Hematopoietic multipotent progenitor cell treated with erythropoietin and hydrocortisone succinate and interleukin-3 and kit ligand, for 15 days (in vitro differentiated cells): Measurements from ENCODE around the gene CELF2.

Experiments used
- DNase-seq: peaks from one replicate; pipeline ENCODE4 v3.0.0-alpha.2; 2015; ENCODE audit warnings: low spot score

The CELF2 gene

GRCh38 chr10:11004144-11005077, 13.3 kb upstream of the CELF2 start:
- DNase-seq = no peak

GRCh38 chr10:11005725-11006427, 11.8 kb upstream of the CELF2 start:
- DNase-seq = no peak

GRCh38 chr10:11006428-11006825, 11.2 kb upstream of the CELF2 start:
- no peak for DNase-seq

DNA sequence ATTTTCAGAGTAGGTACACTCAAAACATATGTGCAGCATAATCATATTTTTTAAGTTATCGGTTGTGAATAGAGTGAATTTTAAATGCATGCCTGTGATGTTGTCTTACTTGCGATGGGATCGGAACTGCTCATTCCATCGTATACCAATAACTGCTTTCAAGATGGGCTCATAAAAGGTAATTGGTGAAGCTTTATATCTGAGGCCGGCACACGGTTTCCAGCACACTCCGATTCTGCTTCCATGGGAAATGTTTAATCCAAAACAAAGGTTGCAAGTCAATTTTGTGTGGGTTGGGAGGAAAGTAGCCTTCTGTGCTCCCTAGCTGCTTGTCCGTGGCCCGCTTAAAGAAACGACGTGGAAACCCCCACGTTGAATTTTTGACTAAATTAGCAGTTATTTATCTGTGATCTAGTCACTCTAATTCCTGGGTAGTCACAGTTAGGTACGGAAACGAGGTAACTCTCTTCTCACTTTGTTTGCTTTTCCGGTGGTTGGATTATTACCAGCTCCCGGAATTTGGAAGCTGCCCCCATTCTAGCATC, 10.1 kb upstream of the CELF2 start:
- no peak for DNase-seq

DNA sequence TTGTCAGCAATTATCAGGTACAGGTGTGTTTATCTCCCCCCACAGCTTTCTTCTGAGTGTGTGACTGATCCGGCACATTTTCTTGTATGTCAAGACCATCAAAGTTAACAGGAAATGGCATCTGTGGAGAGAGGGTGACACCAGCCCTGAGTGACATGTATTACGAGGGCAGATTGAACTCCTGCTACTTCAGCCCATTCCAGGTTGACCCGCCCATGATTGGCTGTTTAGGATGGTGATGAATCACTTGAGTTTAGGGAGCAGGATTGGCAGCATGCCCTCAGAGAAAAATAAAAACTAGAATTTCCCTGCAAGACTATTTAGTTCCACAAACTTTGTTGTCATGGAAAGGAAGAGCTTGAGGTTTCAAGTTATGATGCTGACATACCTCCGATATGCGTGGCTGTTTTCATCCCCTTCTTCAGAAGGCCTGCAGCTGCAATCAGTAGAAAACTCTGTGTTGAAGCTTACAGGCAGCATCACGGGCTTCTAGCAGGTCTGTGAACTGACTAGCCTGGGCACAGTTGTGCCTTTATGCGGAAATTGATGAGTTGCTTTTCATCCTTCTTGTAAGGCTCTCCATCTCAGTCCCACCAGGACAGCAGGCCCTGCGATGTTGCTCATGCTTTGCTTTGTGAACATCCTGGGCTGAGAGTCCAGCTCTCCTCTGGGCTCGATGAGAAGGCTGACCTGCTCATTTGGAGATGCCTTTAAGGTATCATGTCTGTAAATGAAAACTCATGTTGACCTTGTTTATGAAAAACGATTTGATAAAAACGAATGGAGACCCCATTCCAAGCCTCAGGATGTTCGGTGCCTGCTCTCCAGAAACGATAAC, 8.0 kb upstream of the CELF2 start:
- no peak for DNase-seq

GRCh38 chr10:11010582-11010981, 7.1 kb upstream of the CELF2 start:
- DNase-seq = no peak

DNA sequence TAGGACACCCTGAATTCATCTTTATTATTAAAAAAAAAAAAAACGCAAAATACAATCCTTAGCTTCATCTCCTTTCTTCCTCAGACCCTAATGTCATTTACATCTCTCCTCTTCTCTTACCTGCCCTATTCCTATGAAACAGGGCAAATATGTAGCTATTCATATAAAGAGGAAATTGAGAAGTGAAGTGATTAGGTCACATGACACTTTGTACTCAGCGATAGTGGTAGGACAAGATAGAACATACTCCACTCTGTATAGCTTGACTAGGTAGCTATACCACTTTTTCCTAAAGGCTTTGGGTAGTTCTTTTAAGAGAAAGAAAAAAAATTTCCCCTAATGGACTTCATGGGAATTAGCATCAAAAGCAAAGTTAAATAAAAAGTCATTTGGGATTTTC, 6.2 kb upstream of the CELF2 start:
- no peak for DNase-seq

DNA sequence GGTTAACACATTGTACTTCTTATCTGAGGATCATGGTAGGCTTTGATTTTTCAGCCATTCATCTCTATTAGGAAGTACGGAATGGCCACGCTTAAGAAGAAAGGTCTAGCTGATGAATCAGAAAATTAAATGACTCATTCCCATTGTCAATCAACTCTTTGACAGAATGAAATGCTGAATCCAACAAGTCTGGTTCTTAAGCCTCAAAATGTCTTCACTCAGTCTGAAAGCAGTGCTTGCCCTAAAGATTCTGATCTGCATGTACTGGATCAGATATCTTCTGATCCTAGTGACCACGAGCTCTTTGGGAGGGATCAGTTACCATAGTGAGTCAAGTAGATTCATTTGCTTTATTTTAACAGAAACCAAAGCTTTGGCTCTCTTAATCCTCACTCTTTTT, 5.7 kb upstream of the CELF2 start:
- DNase-seq = no peak

DNA sequence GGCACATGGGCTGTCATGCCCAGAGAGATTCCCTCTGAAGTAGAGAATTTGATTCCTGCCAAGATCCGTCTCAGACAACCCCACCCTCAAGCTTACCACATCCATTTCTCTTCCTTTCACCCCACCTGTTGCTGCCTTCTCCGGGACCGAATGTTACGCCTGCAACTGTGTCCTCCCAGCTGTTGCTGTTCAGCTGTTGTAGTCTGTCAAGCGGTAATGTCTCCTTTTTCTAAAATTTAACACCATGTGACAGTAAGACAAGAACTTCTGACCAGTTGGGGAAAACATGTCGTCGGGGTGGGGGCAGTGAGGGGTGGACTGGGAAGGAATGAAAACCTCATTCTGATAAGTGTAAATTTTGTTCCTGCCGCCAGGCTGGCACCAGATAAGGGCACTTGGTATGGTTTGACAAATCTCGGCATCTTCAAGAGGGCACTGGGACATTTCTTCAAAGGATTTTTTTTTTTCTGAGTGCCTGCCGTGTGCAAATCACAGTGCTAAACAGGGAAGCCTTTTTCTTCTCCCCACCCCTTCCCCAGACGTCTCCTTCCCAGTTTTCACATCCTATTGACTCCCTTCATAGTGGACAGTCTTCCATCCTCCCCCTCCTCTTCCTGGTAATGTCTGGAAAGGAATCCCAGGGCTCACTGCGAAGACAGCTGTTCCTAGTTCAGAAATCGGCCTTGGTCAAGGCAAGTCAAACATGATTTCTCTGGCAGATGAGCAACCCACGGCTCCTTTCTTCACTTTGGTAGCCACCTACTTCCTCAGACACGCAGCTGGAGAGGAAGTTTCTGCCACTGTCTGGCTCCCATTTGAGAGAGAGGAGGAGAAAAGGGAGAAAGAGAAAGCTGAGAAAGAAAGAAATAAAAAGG, 5.0 kb upstream of the CELF2 start:
- DNase-seq = no peak

- no peak for DNase-seq
These were observed 3.8 kb upstream of the CELF2 start for GRCh38 chr10:11013836-11014235.

- DNase-seq = no peak
These were observed 2.8 kb upstream of the CELF2 start for GRCh38 chr10:11014671-11015445.

- DNase-seq = no peak
These were observed 2.2 kb upstream of the CELF2 start for GRCh38 chr10:11015446-11015934.

DNA sequence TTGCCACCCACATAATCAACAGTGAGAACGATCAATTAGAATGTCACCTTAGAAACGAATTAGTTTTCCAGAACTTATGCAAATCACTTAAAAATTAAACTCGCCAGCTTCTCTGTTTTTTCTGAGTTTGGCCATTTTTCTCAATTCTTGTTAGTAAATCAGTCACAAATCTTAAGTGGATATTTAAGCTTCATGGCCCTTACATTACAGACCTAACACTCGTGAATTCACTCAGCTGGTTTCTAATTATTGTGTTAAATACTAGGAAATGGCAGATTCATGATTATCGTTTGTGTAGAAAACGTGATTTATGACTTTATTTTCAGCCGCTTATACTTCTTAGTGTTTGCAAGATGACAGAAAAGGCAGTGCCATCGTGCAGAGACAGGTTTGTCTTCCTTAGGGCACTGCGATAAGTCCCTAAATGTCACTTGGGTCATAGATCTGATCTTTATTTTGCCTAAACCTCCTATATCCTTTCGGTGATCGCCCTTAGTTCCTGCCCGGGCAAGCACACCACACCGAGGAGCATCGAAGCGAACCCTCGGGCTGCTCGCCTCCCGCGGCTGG, 587 bp upstream of the CELF2 start:
- no peak for DNase-seq

DNA sequence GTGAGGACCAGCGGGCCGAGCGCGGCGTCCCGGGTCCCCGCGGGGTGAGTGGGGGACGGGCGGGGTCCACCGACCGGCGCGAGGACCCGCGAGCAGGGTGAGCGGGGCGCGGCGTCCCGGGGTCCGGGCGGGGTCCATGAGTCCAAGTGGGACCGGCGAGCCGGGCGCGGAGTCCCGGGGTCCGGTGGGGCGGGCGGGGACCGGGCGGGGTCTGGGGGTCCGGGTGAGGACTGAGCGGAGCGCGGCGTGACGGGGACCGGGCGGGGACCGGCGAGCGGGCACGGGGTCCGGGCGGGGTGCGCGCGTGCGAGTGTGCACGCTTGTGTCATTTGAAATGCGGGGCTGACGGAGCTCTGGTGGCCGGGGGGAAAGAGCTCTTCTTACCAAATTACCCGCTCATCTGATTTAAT, 765 bp downstream of the CELF2 start:
- no peak for DNase-seq

DNA sequence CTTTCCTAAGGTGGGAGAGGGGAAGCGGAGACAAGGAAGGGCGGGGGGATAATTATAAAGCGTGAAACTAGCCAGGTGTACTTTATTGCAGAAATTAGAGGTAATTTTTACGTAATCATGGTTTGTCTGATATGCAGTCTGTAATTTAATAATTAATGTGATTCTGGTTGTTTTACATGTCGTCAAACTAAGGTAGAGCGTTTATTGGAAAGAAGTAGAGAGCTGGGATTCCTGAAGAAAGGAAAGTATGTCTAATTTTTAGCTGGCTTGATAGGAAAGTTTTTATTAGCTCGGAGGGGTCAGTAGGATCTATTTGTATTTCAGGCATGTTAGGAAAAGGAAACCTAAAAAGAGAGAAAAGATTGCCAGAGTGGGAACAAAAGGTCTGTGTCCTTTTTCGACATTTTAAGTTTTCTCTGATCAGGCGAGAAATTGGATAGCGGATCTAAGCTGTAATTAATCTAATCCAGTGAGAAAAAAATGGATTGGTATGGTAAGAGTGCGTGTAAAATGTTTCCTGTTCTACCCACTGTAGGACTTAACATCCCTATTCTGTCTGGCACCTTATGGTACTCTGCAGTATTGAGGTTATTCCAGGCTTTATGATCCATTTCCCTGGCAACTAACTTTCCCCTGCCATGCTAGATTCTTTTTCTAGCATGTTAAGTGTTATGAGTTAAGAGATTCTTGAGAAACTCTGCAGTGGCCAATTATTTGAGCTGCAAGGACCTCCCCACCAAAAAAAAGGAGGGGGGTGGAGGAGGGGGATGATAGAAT, 1.4 kb downstream of the CELF2 start:
- no peak for DNase-seq

GRCh38 chr10:11019724-11020547, 2.3 kb downstream of the CELF2 start:
- DNase-seq = no peak

DNA sequence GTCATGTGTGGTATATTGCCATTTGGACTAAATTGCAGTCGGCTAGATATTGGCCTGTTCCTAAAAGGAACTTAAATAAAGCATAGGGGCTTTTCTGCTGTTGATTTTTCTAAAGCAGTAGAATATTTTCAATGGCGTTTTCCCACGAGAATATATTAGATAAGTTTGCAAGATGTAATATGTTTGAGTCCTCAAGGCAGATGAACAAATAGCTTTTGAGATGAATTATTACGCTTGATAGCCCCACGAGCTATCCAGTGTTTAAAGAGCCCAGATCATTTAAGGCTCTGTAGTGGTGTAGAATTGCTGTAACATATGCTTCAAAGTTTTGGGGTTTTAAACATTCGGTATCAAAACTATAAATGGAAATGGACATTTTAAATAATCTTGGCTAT, 2.9 kb downstream of the CELF2 start:
- no peak for DNase-seq

DNA sequence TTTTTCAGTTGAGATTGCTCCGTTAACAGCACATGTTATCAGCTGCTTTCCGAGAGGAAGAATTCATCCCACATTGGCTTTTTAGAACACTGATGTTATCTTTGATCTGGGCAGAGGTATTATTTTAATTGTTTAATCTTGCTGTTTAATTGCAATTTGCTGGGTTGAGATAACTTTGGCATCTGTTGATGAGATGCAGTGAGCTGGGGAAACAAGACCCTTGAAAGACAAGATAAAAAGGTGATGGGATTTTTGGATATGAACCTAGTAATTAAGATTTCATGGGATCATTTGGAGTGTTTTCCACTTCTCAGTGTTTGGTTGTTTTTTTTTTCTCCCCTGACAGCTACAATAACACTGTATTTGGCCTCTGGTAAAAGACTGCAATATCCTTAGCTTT, 4.5 kb downstream of the CELF2 start:
- no peak for DNase-seq
